ENCODE data around the gene RASGRF1.

RASGRF1 gene

DNA sequence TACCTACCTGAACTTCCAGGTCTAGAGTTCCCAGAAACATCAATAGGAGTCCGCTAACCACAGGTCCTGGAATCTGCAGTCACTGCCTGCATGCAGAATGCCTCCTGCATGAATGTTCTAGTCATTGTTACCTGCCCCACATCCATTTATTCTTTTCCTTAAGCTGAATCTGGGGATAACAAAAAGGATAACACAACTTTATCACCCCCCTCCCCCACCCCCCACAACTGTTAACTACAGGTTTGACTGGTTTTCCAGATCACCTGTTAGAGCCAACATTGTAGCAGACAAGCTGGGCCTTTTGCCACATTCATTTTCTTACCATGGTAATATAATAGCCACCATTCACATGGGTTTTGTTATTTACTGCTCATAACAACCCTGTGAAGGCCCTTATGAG is 141.1 kb downstream of the RASGRF1 start:
- H3K36me3 ChIP-seq (ENCODE audit: control insufficient read depth, insufficient read depth, low read length): no peaks in the 10 kb centered on the region
- no peaks in the 10 kb centered on the region for H3K9me3 ChIP-seq (ENCODE audit: control insufficient read depth, low read length)
- 0% methylated on average over 1 of the region's 1 CpG for WGBS, 2 experiments
- peaks cover 28% of the 10 kb centered on the region for H3K27me3 ChIP-seq (ENCODE audit: control insufficient read depth, insufficient read depth, low read length, poor library complexity, severe bottlenecking)
- no peaks in the 10 kb centered on the region for H3K4me1 ChIP-seq (ENCODE audit: control insufficient read depth, insufficient read depth, low read length)
- no peak overlapping the region for H3K4me3 ChIP-seq (ENCODE audit: insufficient read depth, low read depth, low read length)
- no peak overlapping the region for H3K27ac ChIP-seq (ENCODE audit: insufficient read depth, low read depth, low read length, poor library complexity, severe bottlenecking)

- Histone ChIP-seq H3K27ac (ENCODE audit: insufficient read depth, low read depth, low read length, poor library complexity, severe bottlenecking) (no peak overlapping the region), H3K36me3 (ENCODE audit: control insufficient read depth, insufficient read depth, low read length) (no peaks in the 10 kb centered on the region), H3K9me3 (ENCODE audit: control insufficient read depth, low read length) (no peaks in the 10 kb centered on the region), H3K27me3 (ENCODE audit: control insufficient read depth, insufficient read depth, low read length, poor library complexity, severe bottlenecking) (peaks cover 47% of the 10 kb centered on the region), H3K4me1 (ENCODE audit: control insufficient read depth, insufficient read depth, low read length) (no peaks in the 10 kb centered on the region), H3K4me3 (ENCODE audit: insufficient read depth, low read depth, low read length) (no peak overlapping the region)
- WGBS, 2 experiments: 91 to 94% methylated on average over 5 of the region's 5 CpGs
These were observed 143.1 kb downstream of the RASGRF1 start for GRCh38 chr15:78947506-78947905.

GRCh38 chr15:78946493-78946892 is 144.1 kb downstream of the RASGRF1 start:
- 90 to 91% methylated on average over 5 of the region's 5 CpGs for WGBS, 2 experiments
- H3K36me3 ChIP-seq (ENCODE audit: control insufficient read depth, insufficient read depth, low read length): no peaks in the 10 kb centered on the region
- H3K27ac ChIP-seq (ENCODE audit: insufficient read depth, low read depth, low read length, poor library complexity, severe bottlenecking): no peak overlapping the region
- no peaks in the 10 kb centered on the region for H3K9me3 ChIP-seq (ENCODE audit: control insufficient read depth, low read length)
- H3K4me1 ChIP-seq (ENCODE audit: control insufficient read depth, insufficient read depth, low read length): no peaks in the 10 kb centered on the region
- peaks cover 48% of the 10 kb centered on the region for H3K27me3 ChIP-seq (ENCODE audit: control insufficient read depth, insufficient read depth, low read length, poor library complexity, severe bottlenecking)
- no peak overlapping the region for H3K4me3 ChIP-seq (ENCODE audit: insufficient read depth, low read depth, low read length)

DNA sequence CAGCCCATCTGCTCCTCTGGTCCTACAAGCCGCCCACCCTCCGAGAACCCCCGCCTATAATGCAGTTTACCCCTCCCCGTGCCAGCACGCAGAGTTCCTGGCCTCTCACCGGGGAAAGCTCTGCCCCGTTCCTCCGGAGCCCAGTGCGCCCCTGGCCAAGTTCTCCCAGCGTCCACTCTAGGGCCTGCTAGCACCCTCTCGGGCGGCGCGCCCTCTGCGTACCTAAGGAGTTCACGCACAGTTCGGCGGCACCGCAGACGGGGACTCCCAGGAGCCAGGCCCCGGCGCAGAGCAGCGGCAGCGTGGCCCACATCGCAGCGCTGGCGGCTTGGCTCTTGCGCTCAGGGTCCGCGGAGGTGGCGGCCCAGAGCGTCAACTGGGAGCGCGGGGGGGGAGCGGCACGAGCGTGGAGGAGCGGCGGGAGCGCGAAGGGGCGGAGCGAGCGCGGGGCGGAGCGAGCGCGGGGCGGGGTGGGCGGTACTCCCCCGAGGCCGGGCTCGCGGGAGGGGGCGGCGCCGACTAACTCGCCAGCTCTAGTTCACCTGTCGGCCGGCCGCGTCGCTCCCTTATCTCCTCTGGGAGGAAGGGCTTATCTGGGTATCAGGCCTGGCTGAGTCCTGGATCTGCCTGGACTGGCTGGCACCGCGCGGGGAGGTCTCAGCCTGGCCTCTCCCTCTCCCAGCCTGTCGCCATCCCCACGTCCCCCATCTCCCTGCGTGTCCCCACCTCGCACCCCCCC is 145.7 kb downstream of the RASGRF1 start, which contains the start of gene CTSH:
CTSH (minus strand) TSS at position 378 of the 739 bp plus-strand sequence; CDS start at position 313, 65 bp downstream.
- Histone ChIP-seq H3K4me1 (ENCODE audit: control insufficient read depth, insufficient read depth, low read length) (no peaks in the 10 kb centered on the region), H3K27ac (ENCODE audit: insufficient read depth, low read depth, low read length, poor library complexity, severe bottlenecking) (no peak within 1 kb of the TSS), H3K36me3 (ENCODE audit: control insufficient read depth, insufficient read depth, low read length) (no peaks in the 10 kb centered on the region), H3K27me3 (ENCODE audit: control insufficient read depth, insufficient read depth, low read length, poor library complexity, severe bottlenecking) (peaks cover 48% of the 10 kb centered on the region), H3K4me3 (ENCODE audit: insufficient read depth, low read depth, low read length) (peak within 1 kb of the TSS; percentile 46), H3K9me3 (ENCODE audit: control insufficient read depth, low read length) (no peaks in the 10 kb centered on the region)
- 3% methylated on average over 71 of the region's 71 CpGs for WGBS, 2 experiments

- Histone ChIP-seq H3K4me1 (ENCODE audit: control insufficient read depth, insufficient read depth, low read length) (no peaks in the 10 kb centered on the region), H3K27me3 (ENCODE audit: control insufficient read depth, insufficient read depth, low read length, poor library complexity, severe bottlenecking) (peaks cover 48% of the 10 kb centered on the region), H3K36me3 (ENCODE audit: control insufficient read depth, insufficient read depth, low read length) (no peaks in the 10 kb centered on the region), H3K9me3 (ENCODE audit: control insufficient read depth, low read length) (no peaks in the 10 kb centered on the region), H3K27ac (ENCODE audit: insufficient read depth, low read depth, low read length, poor library complexity, severe bottlenecking) (no peak overlapping the region), H3K4me3 (ENCODE audit: insufficient read depth, low read depth, low read length) (peak overlapping the region; percentile 46)
- 58 to 59% methylated on average over 12 of the region's 12 CpGs for WGBS, 2 experiments
These were observed 146.4 kb downstream of the RASGRF1 start for GRCh38 chr15:78944202-78944625.

DNA sequence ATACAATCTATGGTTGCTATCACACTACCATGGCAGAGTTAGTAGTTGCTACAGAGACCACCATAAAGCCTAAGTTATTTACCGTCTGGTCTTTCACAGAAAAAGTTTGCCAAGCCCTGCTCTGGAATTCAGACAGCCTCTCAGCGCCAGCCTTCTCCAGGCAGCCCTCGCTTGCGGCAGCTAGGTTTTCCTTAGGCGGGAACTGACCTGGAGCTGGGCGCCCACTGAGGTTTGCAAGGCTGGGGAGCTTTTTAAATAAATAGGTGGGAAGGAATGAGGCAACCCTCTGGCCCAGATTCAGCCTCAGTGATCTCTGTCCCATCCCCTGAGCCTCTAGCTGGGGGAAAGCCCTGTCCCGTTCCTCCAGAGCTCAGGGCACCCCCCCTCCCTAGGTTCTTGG is 146.9 kb downstream of the RASGRF1 start:
- H3K4me3 ChIP-seq (ENCODE audit: insufficient read depth, low read depth, low read length): no peak overlapping the region
- H3K27me3 ChIP-seq (ENCODE audit: control insufficient read depth, insufficient read depth, low read length, poor library complexity, severe bottlenecking): peaks cover 48% of the 10 kb centered on the region
- WGBS, 2 experiments: 83 to 86% methylated on average over 7 of the region's 7 CpGs
- H3K27ac ChIP-seq (ENCODE audit: insufficient read depth, low read depth, low read length, poor library complexity, severe bottlenecking): no peak overlapping the region
- no peaks in the 10 kb centered on the region for H3K9me3 ChIP-seq (ENCODE audit: control insufficient read depth, low read length)
- H3K4me1 ChIP-seq (ENCODE audit: control insufficient read depth, insufficient read depth, low read length): no peaks in the 10 kb centered on the region
- H3K36me3 ChIP-seq (ENCODE audit: control insufficient read depth, insufficient read depth, low read length): no peaks in the 10 kb centered on the region

DNA sequence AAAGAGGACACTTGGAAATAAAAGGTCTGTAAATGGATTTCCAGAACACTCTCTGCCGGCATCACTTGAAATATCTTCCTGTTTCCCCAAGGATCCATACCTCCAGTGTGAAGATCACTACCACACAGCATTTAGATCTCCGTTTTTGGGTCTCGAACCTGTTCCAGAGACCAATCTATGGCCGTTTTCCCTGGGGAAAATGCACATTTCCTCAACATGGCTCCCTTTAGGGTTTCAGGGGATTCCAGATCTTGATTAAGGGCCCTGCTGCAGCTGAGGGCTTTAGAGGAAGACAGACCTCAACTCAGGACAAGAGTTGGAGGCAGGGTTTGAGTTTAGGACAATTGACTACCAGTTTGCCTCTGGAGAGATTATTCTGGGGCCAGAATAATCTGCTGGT is 147.8 kb downstream of the RASGRF1 start:
- H3K4me3 ChIP-seq (ENCODE audit: insufficient read depth, low read depth, low read length): no peak overlapping the region
- no peaks in the 10 kb centered on the region for H3K9me3 ChIP-seq (ENCODE audit: control insufficient read depth, low read length)
- peaks cover 48% of the 10 kb centered on the region for H3K27me3 ChIP-seq (ENCODE audit: control insufficient read depth, insufficient read depth, low read length, poor library complexity, severe bottlenecking)
- H3K4me1 ChIP-seq (ENCODE audit: control insufficient read depth, insufficient read depth, low read length): no peaks in the 10 kb centered on the region
- 88 to 92% methylated on average over 4 of the region's 4 CpGs for WGBS, 2 experiments
- H3K36me3 ChIP-seq (ENCODE audit: control insufficient read depth, insufficient read depth, low read length): no peaks in the 10 kb centered on the region
- H3K27ac ChIP-seq (ENCODE audit: insufficient read depth, low read depth, low read length, poor library complexity, severe bottlenecking): no peak overlapping the region

DNA sequence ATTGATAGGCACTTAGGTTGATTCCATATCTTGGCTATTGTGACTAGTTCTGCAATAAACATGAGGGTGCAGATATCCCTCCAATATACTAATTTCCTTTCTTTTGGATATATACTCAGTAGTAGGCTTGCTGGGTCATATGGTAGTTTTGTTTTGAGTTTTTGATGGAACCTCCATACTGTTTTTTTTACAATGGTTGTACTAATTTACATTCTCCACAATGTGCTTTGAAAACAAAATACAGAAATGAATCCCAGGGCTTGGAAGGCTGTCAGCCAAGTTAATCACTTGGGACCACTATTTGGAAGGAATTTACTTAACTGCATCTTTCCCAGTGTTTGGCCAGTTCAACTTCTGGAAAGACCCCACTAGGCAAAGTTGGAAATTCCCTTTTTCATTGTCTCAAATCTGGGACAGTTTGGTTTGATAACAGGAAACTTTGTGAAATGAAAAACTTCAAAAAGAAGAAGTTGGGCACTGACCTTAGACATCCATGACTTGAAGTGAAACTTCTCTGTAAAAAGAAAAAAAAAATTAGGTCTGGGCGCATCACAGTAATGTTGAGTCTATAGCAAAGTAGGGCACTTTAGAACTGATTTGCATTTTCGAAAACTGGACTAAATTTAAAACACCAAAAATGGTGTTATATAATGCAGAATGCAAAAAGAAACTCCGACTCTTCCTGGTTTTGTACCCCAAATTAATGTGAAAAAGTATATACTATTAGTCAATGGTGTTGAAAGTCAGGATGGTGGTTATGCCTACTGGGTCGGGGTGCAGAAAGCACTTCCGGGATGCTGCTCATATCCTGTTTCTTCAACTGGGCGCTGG is 151.7 kb downstream of the RASGRF1 start:
- WGBS, 2 experiments: 91 to 93% methylated on average over 6 of the region's 6 CpGs
- H3K27me3 ChIP-seq (ENCODE audit: control insufficient read depth, insufficient read depth, low read length, poor library complexity, severe bottlenecking): peaks cover 14% of the 10 kb centered on the region
- no peaks in the 10 kb centered on the region for H3K9me3 ChIP-seq (ENCODE audit: control insufficient read depth, low read length)
- no peaks in the 10 kb centered on the region for H3K36me3 ChIP-seq (ENCODE audit: control insufficient read depth, insufficient read depth, low read length)
- H3K4me1 ChIP-seq (ENCODE audit: control insufficient read depth, insufficient read depth, low read length): no peaks in the 10 kb centered on the region
- no peak overlapping the region for H3K27ac ChIP-seq (ENCODE audit: insufficient read depth, low read depth, low read length, poor library complexity, severe bottlenecking)
- no peak overlapping the region for H3K4me3 ChIP-seq (ENCODE audit: insufficient read depth, low read depth, low read length)

- H3K27me3 ChIP-seq (ENCODE audit: control insufficient read depth, insufficient read depth, low read length, poor library complexity, severe bottlenecking): no peaks in the 10 kb centered on the region
- H3K27ac ChIP-seq (ENCODE audit: insufficient read depth, low read depth, low read length, poor library complexity, severe bottlenecking): no peak overlapping the region
- 84 to 86% methylated on average over 14 of the region's 14 CpGs for WGBS, 2 experiments
- H3K36me3 ChIP-seq (ENCODE audit: control insufficient read depth, insufficient read depth, low read length): no peaks in the 10 kb centered on the region
- H3K9me3 ChIP-seq (ENCODE audit: control insufficient read depth, low read length): no peaks in the 10 kb centered on the region
- no peaks in the 10 kb centered on the region for H3K4me1 ChIP-seq (ENCODE audit: control insufficient read depth, insufficient read depth, low read length)
- H3K4me3 ChIP-seq (ENCODE audit: insufficient read depth, low read depth, low read length): no peak overlapping the region
These were observed 153.3 kb downstream of the RASGRF1 start for GRCh38 chr15:78937132-78937739.

DNA sequence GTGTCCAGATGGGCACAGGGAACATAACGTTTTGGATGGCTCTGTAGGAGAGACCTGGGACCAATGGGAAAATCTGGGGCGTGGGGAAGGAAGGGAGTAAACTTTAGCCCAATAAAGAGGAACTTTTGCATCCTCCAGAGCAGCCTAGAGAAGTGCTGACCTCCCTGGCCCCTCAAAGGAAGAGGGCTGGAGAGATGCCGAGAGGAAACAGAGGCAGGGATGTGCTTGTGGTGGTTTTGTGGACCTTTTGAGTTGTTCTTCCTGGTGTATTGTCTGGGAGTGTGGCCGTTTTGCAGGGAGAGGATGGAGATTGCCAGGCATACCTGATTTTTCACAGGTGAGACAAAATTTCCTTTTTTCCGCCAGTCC is 155.9 kb downstream of the RASGRF1 start:
- 89 to 91% methylated on average over 5 of the region's 5 CpGs for WGBS, 2 experiments
- no peak overlapping the region for H3K4me3 ChIP-seq (ENCODE audit: insufficient read depth, low read depth, low read length)

More for the DNA sequence above, 155.9 kb downstream of the RASGRF1 start:
- no peaks in the 10 kb centered on the region for H3K9me3 ChIP-seq (ENCODE audit: control insufficient read depth, low read length)
- no peaks in the 10 kb centered on the region for H3K27me3 ChIP-seq (ENCODE audit: control insufficient read depth, insufficient read depth, low read length, poor library complexity, severe bottlenecking)
- no peaks in the 10 kb centered on the region for H3K36me3 ChIP-seq (ENCODE audit: control insufficient read depth, insufficient read depth, low read length)
- H3K27ac ChIP-seq (ENCODE audit: insufficient read depth, low read depth, low read length, poor library complexity, severe bottlenecking): no peak overlapping the region
- H3K4me1 ChIP-seq (ENCODE audit: control insufficient read depth, insufficient read depth, low read length): no peaks in the 10 kb centered on the region

All from ectodermal cell (in vitro differentiated cells).